Embryonic facial prominence (tissue), 1 donor: Measurements from ENCODE around the gene PPP1R12B.

Experiments
- DNase-seq: peaks from one replicate; pipeline ENCODE4 v3.0.0-alpha.2; 2016; ENCODE audit errors: extremely low spot score

PPP1R12B gene, protein sequence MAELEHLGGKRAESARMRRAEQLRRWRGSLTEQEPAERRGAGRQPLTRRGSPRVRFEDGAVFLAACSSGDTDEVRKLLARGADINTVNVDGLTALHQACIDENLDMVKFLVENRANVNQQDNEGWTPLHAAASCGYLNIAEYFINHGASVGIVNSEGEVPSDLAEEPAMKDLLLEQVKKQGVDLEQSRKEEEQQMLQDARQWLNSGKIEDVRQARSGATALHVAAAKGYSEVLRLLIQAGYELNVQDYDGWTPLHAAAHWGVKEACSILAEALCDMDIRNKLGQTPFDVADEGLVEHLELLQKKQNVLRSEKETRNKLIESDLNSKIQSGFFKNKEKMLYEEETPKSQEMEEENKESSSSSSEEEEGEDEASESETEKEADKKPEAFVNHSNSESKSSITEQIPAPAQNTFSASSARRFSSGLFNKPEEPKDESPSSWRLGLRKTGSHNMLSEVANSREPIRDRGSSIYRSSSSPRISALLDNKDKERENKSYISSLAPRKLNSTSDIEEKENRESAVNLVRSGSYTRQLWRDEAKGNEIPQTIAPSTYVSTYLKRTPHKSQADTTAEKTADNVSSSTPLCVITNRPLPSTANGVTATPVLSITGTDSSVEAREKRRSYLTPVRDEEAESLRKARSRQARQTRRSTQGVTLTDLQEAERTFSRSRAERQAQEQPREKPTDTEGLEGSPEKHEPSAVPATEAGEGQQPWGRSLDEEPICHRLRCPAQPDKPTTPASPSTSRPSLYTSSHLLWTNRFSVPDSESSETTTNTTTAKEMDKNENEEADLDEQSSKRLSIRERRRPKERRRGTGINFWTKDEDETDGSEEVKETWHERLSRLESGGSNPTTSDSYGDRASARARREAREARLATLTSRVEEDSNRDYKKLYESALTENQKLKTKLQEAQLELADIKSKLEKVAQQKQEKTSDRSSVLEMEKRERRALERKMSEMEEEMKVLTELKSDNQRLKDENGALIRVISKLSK

DNA sequence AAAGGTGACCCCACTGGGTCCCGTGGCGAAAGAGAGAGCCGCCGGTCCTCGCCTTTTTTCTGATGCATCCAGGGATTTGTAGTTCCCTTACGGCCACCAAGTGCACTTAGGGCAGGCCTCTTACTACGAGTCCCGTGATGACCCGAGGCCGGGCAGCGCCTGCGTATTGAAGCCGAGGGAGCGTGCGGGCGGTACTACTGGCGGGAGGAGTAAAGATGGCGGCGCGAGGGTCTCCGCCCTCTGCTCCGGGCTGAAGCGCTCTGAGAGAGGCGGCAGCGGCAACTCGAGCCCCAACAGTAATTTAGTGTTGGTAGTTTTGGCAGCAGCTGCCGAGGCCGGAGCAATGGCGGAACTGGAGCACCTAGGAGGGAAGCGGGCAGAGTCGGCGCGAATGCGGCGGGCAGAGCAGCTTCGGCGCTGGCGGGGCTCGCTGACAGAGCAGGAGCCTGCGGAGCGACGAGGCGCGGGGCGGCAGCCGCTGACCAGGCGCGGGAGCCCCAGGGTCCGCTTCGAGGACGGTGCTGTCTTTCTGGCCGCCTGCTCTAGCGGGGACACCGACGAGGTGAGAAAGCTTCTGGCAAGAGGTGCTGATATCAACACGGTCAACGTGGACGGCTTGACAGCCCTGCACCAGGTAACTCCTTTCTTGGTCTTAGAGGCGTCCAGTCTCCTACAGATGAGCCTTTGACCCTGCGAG, at the start of gene PPP1R12B:
PPP1R12B (plus strand) TSS at position 191 of the 697 bp plus-strand sequence; CDS start at position 344, 153 bp downstream.
- peak; percentile 97 for DNase-seq

DNA sequence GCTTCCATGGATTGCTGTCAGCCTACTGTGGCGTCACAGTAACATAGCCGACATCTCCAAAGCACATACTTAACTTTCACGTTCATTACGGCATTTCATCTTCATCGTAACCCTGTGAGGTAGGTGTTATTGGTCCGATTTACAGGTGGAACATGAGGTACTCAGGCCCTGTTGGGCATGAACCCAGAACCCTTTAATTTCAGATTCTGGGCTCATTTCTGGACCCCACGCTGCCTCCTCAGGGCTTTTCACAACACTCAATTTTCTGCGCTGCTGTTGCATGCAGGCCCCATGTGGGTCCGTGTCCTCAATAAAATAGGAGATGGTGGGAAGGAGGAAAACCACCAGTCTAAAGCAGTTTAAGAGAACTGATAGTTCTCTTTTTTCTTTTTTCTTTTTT, 46.3 kb upstream of the PPP1R12B start:
- DNase-seq = no peak

- no peak for DNase-seq
These were observed 44.1 kb upstream of the PPP1R12B start for GRCh38 chr1:202304375-202304774.

GRCh38 chr1:202305168-202305567, 43.3 kb upstream of the PPP1R12B start:
- no peak for DNase-seq

DNA sequence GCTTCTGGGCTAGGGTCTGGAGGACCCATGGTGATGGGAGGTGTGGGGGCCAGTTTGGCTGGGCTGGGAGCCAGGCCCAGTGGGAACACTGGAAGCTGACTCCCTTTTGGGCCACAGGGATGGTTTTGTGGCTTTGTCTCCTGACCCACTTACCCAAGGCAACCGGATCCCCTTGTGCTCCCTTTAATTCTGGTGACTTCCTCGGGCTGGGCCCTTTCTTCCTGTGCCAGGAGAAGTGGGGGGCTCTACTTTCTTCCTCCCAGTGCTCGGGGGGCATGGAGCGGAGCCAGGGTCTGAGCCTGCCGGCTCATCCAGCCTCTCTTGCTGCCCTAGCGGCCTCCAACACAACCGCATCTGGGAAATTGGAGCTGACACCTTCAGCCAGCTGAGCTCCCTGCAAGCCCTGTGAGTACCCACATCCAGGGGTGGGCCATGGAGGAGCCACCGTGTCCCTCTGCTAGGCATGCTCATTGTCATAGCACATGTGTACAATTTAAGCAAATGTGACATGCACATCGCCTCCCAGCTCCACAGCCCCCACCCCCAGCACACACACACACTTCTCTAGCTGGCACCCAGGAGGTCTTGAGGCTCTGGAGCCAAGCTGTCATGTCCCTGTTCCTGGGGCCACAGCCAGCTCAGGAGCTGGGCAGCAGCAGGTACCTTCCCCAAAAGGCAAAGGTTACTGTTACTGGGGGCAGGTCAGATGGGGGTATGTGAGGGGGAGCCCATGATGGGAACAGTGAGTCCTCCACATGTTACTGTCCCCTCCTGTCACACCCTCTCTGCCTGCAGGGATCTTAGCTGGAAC, 41.8 kb upstream of the PPP1R12B start:
- no peak for DNase-seq

DNA sequence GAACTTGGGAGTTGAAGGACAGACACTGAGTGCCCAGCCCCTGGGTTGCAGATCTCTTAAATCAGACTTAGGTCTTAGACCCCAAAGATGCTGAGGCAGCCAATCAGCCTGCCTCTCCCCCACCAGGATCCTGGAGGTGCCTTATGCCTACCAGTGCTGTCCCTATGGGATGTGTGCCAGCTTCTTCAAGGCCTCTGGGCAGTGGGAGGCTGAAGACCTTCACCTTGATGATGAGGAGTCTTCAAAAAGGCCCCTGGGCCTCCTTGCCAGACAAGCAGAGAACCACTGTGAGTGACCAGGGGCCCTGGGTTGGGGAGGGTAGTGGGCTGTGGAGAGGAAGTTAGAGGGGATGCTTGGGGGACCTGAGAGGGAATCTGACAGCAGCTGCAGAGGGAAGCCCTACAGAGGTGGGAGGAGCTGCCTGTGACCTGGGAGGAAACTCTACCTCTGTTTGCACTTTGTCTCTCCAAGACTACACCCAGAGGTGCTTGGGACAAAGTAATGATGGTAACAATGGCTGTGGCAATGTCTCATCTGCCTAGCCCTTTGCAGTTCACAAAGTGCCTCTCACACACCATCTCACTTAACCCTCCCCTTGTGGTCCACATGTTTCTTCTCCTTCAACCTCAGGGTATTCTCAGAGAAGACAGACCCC, 38.3 kb upstream of the PPP1R12B start:
- no peak for DNase-seq

DNA sequence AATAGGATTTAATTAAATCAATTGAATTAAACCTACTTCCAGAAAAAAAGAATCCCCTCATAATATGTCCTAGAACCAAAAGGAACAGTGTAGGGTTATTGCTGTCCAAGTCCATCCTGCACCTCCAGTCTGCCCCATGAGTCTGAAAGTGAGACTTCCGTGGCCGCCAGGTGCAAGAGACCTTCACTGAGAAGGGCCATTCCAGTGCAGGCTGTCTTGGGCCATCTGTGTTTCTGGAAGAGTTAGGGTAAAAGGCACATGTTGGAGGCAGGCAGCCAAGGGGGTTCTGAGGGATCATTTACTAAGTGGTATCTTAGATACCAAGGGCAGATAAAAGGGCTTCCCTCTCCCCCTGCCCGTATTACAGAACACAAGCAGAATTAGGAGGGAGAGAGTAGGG, 37.8 kb upstream of the PPP1R12B start:
- no peak for DNase-seq

DNA sequence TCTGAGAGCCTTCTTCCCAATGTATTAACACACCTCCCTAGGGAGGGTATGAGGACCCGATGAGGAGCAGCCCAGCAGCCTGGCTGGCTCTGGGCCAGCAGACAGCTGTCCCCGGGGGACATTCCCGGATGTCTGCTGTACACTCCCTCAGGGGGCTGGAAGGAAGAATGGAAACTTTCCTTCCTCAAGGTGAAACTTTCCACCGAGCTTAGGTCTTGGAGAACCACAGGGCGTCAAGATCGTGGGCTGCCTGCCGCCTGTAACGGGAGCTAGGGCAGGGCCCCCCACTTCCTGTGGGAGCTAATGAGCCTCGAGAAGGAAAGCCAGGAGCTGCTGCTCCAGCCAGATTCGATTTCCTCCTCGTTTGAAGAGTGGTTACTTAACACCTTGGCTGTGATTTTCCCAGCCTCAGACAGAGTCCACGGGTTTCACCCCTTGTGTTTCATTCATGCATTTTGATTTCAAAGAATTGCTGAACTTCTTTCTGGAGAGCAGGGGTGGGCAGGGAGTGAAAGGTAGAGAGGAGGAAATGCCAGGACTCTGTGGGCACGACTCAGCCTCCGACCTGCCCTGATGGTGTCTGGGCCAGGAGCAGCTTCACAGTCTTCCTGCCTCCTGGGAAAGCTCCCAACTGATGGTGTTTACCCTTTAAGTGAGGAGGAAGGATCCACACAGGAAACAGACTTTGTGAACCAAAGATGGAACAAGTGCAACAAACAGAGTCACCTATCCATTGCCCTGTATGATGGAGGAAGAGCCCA, 36.4 kb upstream of the PPP1R12B start:
- DNase-seq = no peak

- no peak for DNase-seq
These were observed 32.8 kb upstream of the PPP1R12B start for GRCh38 chr1:202315576-202316168.

- no peak for DNase-seq
These were observed 32.3 kb upstream of the PPP1R12B start for GRCh38 chr1:202316186-202316585.

DNA sequence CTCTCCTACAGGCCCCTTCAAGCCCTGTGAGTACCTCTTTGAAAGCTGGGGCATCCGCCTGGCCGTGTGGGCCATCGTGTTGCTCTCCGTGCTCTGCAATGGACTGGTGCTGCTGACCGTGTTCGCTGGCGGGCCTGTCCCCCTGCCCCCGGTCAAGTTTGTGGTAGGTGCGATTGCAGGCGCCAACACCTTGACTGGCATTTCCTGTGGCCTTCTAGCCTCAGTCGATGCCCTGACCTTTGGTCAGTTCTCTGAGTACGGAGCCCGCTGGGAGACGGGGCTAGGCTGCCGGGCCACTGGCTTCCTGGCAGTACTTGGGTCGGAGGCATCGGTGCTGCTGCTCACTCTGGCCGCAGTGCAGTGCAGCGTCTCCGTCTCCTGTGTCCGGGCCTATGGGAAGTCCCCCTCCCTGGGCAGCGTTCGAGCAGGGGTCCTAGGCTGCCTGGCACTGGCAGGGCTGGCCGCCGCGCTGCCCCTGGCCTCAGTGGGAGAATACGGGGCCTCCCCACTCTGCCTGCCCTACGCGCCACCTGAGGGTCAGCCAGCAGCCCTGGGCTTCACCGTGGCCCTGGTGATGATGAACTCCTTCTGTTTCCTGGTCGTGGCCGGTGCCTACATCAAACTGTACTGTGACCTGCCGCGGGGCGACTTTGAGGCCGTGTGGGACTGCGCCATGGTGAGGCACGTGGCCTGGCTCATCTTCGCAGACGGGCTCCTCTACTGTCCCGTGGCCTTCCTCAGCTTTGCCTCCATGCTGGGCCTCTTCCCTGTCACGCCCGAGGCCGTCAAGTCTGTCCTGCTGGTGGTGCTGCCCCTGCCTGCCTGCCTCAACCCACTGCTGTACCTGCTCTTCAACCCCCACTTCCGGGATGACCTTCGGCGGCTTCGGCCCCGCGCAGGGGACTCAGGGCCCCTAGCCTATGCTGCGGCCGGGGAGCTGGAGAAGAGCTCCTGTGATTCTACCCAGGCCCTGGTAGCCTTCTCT, 30.3 kb upstream of the PPP1R12B start:
- no peak for DNase-seq

GRCh38 chr1:202319381-202320080, 29.0 kb upstream of the PPP1R12B start:
- DNase-seq = no peak

DNA sequence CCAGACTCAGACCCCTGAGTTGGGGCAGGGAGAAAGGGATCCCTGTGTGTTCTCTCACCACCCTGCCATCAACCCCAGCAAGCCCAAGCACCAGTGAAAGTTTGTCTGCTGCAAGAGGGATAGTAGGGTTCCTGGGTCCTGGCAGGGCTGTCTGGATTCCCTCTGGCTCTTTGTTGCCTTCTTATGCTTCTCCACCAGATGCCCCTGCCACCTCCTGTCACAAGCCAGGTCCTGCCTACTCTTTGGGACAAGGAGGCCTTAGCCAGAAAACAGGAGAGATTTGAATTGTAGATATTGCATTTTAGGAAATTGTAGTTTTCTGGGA, 28.5 kb upstream of the PPP1R12B start:
- no peak for DNase-seq

DNA sequence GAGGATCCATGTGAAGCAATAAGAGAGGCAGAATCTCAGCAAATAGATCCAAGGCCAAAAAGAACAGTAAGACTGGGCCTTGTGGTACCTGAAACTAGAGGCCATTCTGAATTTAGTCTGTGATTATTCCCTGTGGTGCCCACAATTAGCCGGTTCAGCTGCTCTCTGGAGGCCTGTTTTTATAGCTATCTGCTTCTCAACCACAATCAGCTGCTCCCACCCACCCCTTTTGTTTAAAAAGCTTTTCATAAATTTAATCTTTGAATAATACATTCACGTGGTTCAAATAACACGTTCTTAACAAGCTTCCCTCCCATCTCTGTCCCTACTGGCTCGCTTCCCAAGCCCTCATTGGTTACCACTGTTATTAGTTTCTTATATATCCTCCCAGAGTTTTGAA, 24.8 kb upstream of the PPP1R12B start:
- no peak for DNase-seq

DNA sequence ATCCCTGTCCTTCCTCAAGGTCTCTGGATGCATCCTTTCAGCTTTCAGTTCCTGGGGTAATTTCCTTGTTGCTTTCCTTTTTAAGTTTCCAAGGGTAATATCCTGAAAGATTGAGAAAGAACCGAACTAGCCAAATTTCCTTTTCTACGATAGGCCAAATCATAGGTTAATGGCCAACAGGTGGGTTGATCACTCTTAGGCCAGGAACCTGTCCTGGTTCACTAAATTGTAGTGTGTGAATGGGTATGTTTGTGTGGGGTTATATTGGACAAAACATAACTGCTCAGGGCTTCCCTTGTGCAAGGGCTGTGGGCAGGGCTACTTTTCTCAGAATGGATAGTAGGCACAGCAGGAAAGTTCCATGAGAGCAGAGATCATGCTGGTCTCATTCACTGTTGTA, 23.9 kb upstream of the PPP1R12B start:
- DNase-seq = no peak

DNA sequence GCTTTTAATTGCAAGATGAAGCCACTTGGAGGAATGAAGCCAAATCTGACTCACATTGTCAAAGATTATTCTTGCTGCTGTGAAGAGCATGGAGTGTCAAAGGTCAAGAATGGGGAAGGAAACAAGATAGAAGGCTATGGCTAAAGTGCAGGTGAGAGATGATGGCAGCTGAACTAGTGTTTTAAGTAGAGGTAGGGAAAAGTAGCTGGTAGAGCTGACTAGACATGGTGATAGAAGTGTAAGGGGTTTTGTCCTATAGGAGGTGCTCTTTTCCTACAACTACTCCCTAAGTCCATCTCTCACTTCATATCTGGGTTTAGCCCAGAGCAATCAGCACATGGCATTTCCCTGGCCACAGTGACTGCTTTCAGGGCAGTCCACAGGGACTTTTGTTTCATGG, 18.6 kb upstream of the PPP1R12B start:
- DNase-seq = no peak

- DNase-seq = no peak
These were observed 14.6 kb upstream of the PPP1R12B start for GRCh38 chr1:202333861-202334260.
